A549 (cell line): Measurements from ENCODE around the gene TSEN54. TPM values are rescaled to one million over a fixed set of nuclear protein-coding genes. Genes with fewer than 3 reads are reported as not detected.

Experiments
- ATAC-seq, 2 experiments: fragments of 200-7000 bp in 1 of 2; fragments of >200 bp in 1 of 2; cut with Nextera tagmentation in 1 of 2; cut with Tn5 transposase in 1 of 2; 3 replicates each; pipeline versions ENCODE4 v1.8.0 to v1.9.1; 2018 to 2020; ENCODE audit warnings: mild to moderate bottlenecking in 1 of 2, moderate library complexity in 1 of 2
- CTCF ChIA-PET: fragments of 300-600 bp; sonication (Branson Sonifier 250); formaldehyde crosslinking; extraction: SDS; loops from one replicate; lab custom pipeline; 2021; ENCODE audit warnings: antibody characterized with exemption, inconsistent platforms; lab: Yijun Ruan, JAX
- POLR2A ChIA-PET: fragments of 350-600 bp; formaldehyde crosslinking; extraction: SDS; loops from one replicate; lab custom pipeline; 2021; ENCODE audit warnings: antibody characterized with exemption, inconsistent platforms; lab: Yijun Ruan, JAX
- DNase-seq, 2 experiments: peaks; one replicate each; pipeline versions ENCODE4 v3.0.0 to v3.0.0-alpha.2; 2011 to 2016; ENCODE audit warnings: low read depth in 1 of 2, low spot score in 1 of 2
- FAIRE-seq: peaks from 2 replicates; lab custom pipeline; 2011; peaks lifted over from hg19 to GRCh38; lab: Jason Lieb, UNC
- H3K27ac ChIP-seq, 2 experiments: fragments of >200 bp; sonication (Bioruptor Twin); formaldehyde crosslinking; 3 replicates each; pipeline ENCODE4 v1.5.1; 2016 to 2017
- H3K4me1 ChIP-seq: fragments of >200 bp; sonication (Bioruptor Twin); formaldehyde crosslinking; 3 replicates; pipeline ENCODE4 v1.6.1; 2016
- H3K4me2 ChIP-seq: fragments of >200 bp; sonication (Bioruptor Twin); formaldehyde crosslinking; 3 replicates; pipeline ENCODE4 v1.6.1; 2016
- H3K4me3 ChIP-seq: fragments of >200 bp; sonication (Bioruptor Twin); formaldehyde crosslinking; 3 replicates; pipeline ENCODE4 v1.5.1; 2016
- H3K9me3 ChIP-seq: fragments of >200 bp; sonication (Bioruptor Twin); formaldehyde crosslinking; 3 replicates; pipeline ENCODE4 v1.6.1; 2016
- EP300 ChIP-seq, 2 experiments: fragments of >200 bp; sonication (Bioruptor Twin); formaldehyde crosslinking; IDR thresholded peaks; 2 replicates in 1 of 2; 3 replicates in 1 of 2; pipeline ENCODE4 v1.6.1; 2016 to 2017
- FOSB ChIP-seq: fragments of 250-450 bp; sonication (Bioruptor Pico); IDR thresholded peaks from 2 replicates; pipeline ENCODE4 v1.5.0; 2020; ENCODE audit warnings: mild to moderate bottlenecking, moderate library complexity
- FOSL2 ChIP-seq, 2 experiments: fragments of 450-650 bp in 1 of 2; fragments of >200 bp in 1 of 2; sonication (Bioruptor Twin) in 1 of 2; formaldehyde crosslinking; IDR thresholded peaks; 2 replicates each; pipeline versions ENCODE4 v1.5.0 to v1.6.1; 2016 to 2020; ENCODE audit warnings: mild to moderate bottlenecking in 1 of 2, moderate library complexity in 1 of 2
- GATA3 ChIP-seq: IDR thresholded peaks from 2 replicates; pipeline ENCODE4 v1.6.1; 2012; ENCODE audit warnings: borderline replicate concordance
- HEYL ChIP-seq: fragments of 250-450 bp; sonication (Bioruptor Pico); IDR thresholded peaks from 2 replicates; pipeline ENCODE4 v1.8.0; 2021; ENCODE audit warnings: mild to moderate bottlenecking, moderate library complexity
- HOXB13 ChIP-seq: fragments of 250-450 bp; sonication (Bioruptor Pico); IDR thresholded peaks from 2 replicates; pipeline ENCODE4 v1.5.0; 2020; ENCODE audit warnings: low read depth, mild to moderate bottlenecking, moderate library complexity
- HOXB5 ChIP-seq: fragments of 250-450 bp; sonication (Bioruptor Pico); IDR thresholded peaks from 2 replicates; pipeline ENCODE4 v1.5.0; 2020; ENCODE audit warnings: mild to moderate bottlenecking, moderate library complexity
- JUN ChIP-seq, 2 experiments: fragments of >200 bp; sonication (Bioruptor Twin); formaldehyde crosslinking; IDR thresholded peaks; 2 replicates in 1 of 2; 3 replicates in 1 of 2; pipeline ENCODE4 v1.6.1; 2016 to 2017
- KDM5A ChIP-seq: fragments of 200-600 bp; sonication (generic); IDR thresholded peaks from 2 replicates; pipeline ENCODE4 v1.6.1; 2016; ENCODE audit warnings: antibody characterized with exemption, mild to moderate bottlenecking
- MAFK ChIP-seq: fragments of 450-650 bp; IDR thresholded peaks from 2 replicates; pipeline ENCODE4 v1.6.1; 2014; ENCODE audit not compliant: partially characterized antibody
- NFE2L2 ChIP-seq: fragments of 150-350 bp; conservative IDR thresholded peaks from 2 replicates; pipeline ENCODE4 v1.6.1; 2014; ENCODE audit warnings: low read length
- RARB ChIP-seq: fragments of 250-450 bp; sonication (Bioruptor Pico); IDR thresholded peaks from 2 replicates; pipeline ENCODE4 v1.8.0; 2021; ENCODE audit warnings: mild to moderate bottlenecking, moderate library complexity
- RCOR1 ChIP-seq: fragments of 150-350 bp; IDR thresholded peaks from 2 replicates; pipeline ENCODE4 v1.6.1; 2014; ENCODE audit warnings: antibody characterized with exemption, low read length, low read depth
- SMC3 ChIP-seq: fragments of >200 bp; sonication (Bioruptor Twin); formaldehyde crosslinking; IDR thresholded peaks from 3 replicates; pipeline ENCODE4 v1.6.1; 2018; ENCODE audit warnings: inconsistent platforms
- SREBF2 ChIP-seq: fragments of 450-650 bp; IDR thresholded peaks from 2 replicates; pipeline ENCODE4 v1.6.1; 2014; ENCODE audit warnings: mild to moderate bottlenecking, moderate library complexity
- ZC3H11A ChIP-seq: fragments of 450-650 bp; IDR thresholded peaks from 2 replicates; pipeline ENCODE4 v1.6.1; 2014; ENCODE audit warnings: antibody characterized with exemption, mild to moderate bottlenecking
- ZFP36 ChIP-seq: fragments of 450-650 bp; IDR thresholded peaks from 2 replicates; pipeline ENCODE4 v1.6.1; 2014; ENCODE audit warnings: borderline replicate concordance; ENCODE audit not compliant: partially characterized antibody
- ZNF302 ChIP-seq: fragments of 250-450 bp; sonication (Bioruptor Pico); IDR thresholded peaks from 2 replicates; pipeline ENCODE4 v1.9.0; 2021; ENCODE audit warnings: inconsistent platforms, mild to moderate bottlenecking, moderate library complexity
- ZSCAN20 ChIP-seq: fragments of 250-450 bp; sonication (Bioruptor Pico); IDR thresholded peaks from 2 replicates; pipeline ENCODE4 v1.8.0; 2022; ENCODE audit warnings: mild to moderate bottlenecking, moderate library complexity
- WGBS: methylation state at CpG from one replicate; pipeline ENCODE4 v1.1.6; 2017; ENCODE audit errors: missing lambda C conversion rate; 5-methylcytosine and 5-hydroxymethylcytosine counted together
- polyA plus RNA-seq, 4 experiments: library from polyadenylated mRNA; depleted of rRNA in 3 of 4; stranded (reverse); fragments of >200 nt; fragmentation: RNase III in 1 of 4; extraction: RNeasy Plus Mini Kit Qiagen cat#74134 plus additional on column Dnase treatment in 1 of 4; gene quantifications; 2 replicates in 3 of 4; 3 replicates in 1 of 4; pipeline ENCODE4 v1.2.3, GENCODE V29; 2011 to 2017
- TF ChIP-seq, protein P1 (sequence below): fragments of >200 bp; sonication (Bioruptor Twin); formaldehyde crosslinking; IDR thresholded peaks from 2 replicates; pipeline ENCODE4 v1.6.1; 2016
- TF ChIP-seq, protein P2 (sequence below): IDR thresholded peaks from 2 replicates; pipeline ENCODE4 v1.6.1; 2012
- TF ChIP-seq, protein P3 (sequence below): fragments of 200-600 bp; sonication (generic); IDR thresholded peaks from 2 replicates; pipeline ENCODE4 v1.6.1; 2016; ENCODE audit warnings: antibody characterized with exemption, mild to moderate bottlenecking, moderate library complexity
- TF ChIP-seq, protein P4 (sequence below): fragments of 250-450 bp; sonication (Bioruptor Pico); IDR thresholded peaks from 2 replicates; pipeline ENCODE4 v1.5.0; 2020; ENCODE audit warnings: low read depth, mild to moderate bottlenecking, moderate library complexity
- TF ChIP-seq, protein P5 (sequence below): fragments of 150-350 bp; IDR thresholded peaks from 2 replicates; pipeline ENCODE4 v1.6.1; 2014; ENCODE audit warnings: low read depth, mild to moderate bottlenecking, low read length
- TF ChIP-seq, protein P6 (sequence below): IDR thresholded peaks from 2 replicates; pipeline ENCODE4 v1.6.1; 2012

Gene TSEN54
- polyA plus RNA-seq, 2 of the 4 experiments (the other 2 are of a cell fraction) = 24.8 to 38.4 TPM

DNA sequence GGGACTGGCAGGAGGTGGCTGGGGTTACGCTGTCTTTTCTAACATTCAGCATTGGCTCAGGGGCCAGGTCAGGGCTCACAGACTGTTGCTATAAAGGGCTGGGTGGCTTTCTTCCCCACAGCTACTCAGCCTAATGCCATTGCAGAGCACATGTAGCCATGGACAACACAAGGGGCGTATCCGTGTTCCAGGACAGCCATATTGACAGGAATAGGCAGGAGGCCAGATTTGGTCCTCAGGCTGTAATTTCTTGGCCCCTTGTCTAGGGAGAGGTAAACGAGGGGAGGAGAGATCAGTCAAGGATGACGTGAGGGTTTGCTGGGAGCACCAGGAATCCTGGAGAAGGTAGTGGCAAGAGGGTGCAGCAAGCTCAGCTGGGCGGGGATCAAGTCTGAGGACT lies 50.1 kb downstream of the TSEN54 start:
- POLR2A ChIA-PET = no interaction called here
- DNase-seq = no peak
- FAIRE-seq = no peak
- no peak for ATAC-seq
- Histone ChIP-seq H3K9me3 (no peaks in the 10 kb centered on the region), H3K4me1 (peaks cover 25% of the 10 kb centered on the region), H3K4me3 (no peak overlapping the region), H3K4me2 (no peak overlapping the region), H3K27ac (peak overlapping the region in 1 of 2 experiments; percentile 69; a peak in 2 of 6 replicates)
- CTCF ChIA-PET = interaction anchor here (0.8 to 3.7 kb wide), 6 partner anchors 8 to 67 kb away, joined by 3 to 21 read pairs (median 6); partner anchors contain the start of gene SMIM5
- WGBS = 88% methylated on average over 6 of the region's 6 CpGs
- TF ChIP-seq, protein P1, sequence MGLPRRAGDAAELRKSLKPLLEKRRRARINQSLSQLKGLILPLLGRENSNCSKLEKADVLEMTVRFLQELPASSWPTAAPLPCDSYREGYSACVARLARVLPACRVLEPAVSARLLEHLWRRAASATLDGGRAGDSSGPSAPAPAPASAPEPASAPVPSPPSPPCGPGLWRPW = no peak
- TF ChIP-seq ZFP36 (no peak), SREBF2 (no peak), NFE2L2 (no peak), ZSCAN20 (CRISPR knock-in tag) (no peak), FOSL2 (IDR thresholded peaks at IDR 0.05) (no peak), FOSL2 (CRISPR knock-in tag; IDR thresholded peaks at IDR 0.05) (no peak), GATA3 (no peak), ZC3H11A (no peak), HOXB5 (CRISPR knock-in tag) (no peak), MAFK (no peak), RCOR1 (no peak)
- TF ChIP-seq, protein P2, sequence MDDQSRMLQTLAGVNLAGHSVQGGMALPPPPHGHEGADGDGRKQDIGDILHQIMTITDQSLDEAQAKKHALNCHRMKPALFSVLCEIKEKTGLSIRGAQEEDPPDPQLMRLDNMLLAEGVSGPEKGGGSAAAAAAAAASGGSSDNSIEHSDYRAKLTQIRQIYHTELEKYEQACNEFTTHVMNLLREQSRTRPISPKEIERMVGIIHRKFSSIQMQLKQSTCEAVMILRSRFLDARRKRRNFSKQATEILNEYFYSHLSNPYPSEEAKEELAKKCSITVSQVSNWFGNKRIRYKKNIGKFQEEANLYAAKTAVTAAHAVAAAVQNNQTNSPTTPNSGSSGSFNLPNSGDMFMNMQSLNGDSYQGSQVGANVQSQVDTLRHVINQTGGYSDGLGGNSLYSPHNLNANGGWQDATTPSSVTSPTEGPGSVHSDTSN = no peak
- TF ChIP-seq, protein P3, sequence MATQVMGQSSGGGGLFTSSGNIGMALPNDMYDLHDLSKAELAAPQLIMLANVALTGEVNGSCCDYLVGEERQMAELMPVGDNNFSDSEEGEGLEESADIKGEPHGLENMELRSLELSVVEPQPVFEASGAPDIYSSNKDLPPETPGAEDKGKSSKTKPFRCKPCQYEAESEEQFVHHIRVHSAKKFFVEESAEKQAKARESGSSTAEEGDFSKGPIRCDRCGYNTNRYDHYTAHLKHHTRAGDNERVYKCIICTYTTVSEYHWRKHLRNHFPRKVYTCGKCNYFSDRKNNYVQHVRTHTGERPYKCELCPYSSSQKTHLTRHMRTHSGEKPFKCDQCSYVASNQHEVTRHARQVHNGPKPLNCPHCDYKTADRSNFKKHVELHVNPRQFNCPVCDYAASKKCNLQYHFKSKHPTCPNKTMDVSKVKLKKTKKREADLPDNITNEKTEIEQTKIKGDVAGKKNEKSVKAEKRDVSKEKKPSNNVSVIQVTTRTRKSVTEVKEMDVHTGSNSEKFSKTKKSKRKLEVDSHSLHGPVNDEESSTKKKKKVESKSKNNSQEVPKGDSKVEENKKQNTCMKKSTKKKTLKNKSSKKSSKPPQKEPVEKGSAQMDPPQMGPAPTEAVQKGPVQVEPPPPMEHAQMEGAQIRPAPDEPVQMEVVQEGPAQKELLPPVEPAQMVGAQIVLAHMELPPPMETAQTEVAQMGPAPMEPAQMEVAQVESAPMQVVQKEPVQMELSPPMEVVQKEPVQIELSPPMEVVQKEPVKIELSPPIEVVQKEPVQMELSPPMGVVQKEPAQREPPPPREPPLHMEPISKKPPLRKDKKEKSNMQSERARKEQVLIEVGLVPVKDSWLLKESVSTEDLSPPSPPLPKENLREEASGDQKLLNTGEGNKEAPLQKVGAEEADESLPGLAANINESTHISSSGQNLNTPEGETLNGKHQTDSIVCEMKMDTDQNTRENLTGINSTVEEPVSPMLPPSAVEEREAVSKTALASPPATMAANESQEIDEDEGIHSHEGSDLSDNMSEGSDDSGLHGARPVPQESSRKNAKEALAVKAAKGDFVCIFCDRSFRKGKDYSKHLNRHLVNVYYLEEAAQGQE = no peak

DNA sequence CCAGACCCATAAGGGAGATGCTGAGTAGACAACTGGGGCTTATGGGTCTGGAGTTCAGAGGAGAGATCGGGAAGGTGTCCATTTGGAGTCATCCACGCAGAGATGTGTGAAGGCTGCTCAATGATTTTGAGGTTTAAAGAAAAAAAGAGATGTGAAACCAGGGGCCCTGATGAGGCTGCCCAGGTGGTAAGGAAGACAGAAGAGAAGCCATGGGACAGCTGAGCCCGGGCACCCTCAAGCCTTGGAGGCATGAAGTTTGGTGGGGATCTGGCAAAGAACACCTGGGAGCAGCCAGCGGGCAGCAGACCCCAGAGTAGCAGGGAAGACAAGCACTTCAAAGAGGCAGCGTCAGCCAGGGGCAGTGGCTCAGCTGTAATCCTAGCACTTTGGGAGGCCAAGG lies 50.5 kb downstream of the TSEN54 start:
- Histone ChIP-seq H3K4me1 (peaks cover 20% of the 10 kb centered on the region), H3K27ac (no peak overlapping the region)
- POLR2A ChIA-PET = no interaction called here
- 88% methylated on average over 5 of the region's 5 CpGs for WGBS
- DNase-seq = no peak
- TF ChIP-seq SMC3 (no peak), RARB (no peak), MAFK (no peak), HOXB13 (CRISPR knock-in tag) (no peak), GATA3 (no peak), SREBF2 (no peak), FOSB (CRISPR knock-in tag) (no peak), HEYL (CRISPR knock-in tag) (no peak), KDM5A (no peak), NFE2L2 (no peak), ZNF302 (no peak), EP300 (IDR thresholded peaks at IDR 0.05) (no peak), JUN (IDR thresholded peaks at IDR 0.05) (no peak), ZSCAN20 (CRISPR knock-in tag) (no peak)
- TF ChIP-seq, protein P4, sequence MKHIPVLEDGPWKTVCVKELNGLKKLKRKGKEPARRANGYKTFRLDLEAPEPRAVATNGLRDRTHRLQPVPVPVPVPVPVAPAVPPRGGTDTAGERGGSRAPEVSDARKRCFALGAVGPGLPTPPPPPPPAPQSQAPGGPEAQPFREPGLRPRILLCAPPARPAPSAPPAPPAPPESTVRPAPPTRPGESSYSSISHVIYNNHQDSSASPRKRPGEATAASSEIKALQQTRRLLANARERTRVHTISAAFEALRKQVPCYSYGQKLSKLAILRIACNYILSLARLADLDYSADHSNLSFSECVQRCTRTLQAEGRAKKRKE (CRISPR knock-in tag) = no peak
- TF ChIP-seq, protein P5, sequence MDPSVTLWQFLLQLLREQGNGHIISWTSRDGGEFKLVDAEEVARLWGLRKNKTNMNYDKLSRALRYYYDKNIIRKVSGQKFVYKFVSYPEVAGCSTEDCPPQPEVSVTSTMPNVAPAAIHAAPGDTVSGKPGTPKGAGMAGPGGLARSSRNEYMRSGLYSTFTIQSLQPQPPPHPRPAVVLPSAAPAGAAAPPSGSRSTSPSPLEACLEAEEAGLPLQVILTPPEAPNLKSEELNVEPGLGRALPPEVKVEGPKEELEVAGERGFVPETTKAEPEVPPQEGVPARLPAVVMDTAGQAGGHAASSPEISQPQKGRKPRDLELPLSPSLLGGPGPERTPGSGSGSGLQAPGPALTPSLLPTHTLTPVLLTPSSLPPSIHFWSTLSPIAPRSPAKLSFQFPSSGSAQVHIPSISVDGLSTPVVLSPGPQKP = no peak
- TF ChIP-seq, protein P6, sequence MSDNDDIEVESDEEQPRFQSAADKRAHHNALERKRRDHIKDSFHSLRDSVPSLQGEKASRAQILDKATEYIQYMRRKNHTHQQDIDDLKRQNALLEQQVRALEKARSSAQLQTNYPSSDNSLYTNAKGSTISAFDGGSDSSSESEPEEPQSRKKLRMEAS = no peak
- TF ChIP-seq, protein P1 = no peak
- TF ChIP-seq, all 56 proteins: peak for 0
- FAIRE-seq = no peak
- ATAC-seq = no peak
- no peaks in the 10 kb centered on the region for H3K9me3 ChIP-seq
- H3K4me3 ChIP-seq = no peak overlapping the region
- no peak overlapping the region for H3K4me2 ChIP-seq
- CTCF ChIA-PET = interaction anchor here (0.9 to 2.6 kb wide), 6 partner anchors 10 to 66 kb away, joined by 3 to 11 read pairs (median 4); partner anchors contain the start of gene SMIM5
